B cell (primary cell): Measurements from ENCODE around the gene AFDN.

Experiments used
- EZH2 ChIP-seq: IDR thresholded peaks from 2 replicates; pipeline ENCODE4 v1.6.1; 2012; ENCODE audit warnings: borderline replicate concordance, low read depth, mild to moderate bottlenecking, moderate library complexity, low read length; ENCODE audit not compliant: insufficient read depth, poor library complexity, severe bottlenecking
- TF ChIP-seq, protein P1 (sequence below): fragments of 200-600 bp; IDR thresholded peaks from one replicate; pipeline ENCODE4 v1.8.0; 2022; ENCODE audit warnings: antibody characterized with exemption, mild to moderate bottlenecking

DNA sequence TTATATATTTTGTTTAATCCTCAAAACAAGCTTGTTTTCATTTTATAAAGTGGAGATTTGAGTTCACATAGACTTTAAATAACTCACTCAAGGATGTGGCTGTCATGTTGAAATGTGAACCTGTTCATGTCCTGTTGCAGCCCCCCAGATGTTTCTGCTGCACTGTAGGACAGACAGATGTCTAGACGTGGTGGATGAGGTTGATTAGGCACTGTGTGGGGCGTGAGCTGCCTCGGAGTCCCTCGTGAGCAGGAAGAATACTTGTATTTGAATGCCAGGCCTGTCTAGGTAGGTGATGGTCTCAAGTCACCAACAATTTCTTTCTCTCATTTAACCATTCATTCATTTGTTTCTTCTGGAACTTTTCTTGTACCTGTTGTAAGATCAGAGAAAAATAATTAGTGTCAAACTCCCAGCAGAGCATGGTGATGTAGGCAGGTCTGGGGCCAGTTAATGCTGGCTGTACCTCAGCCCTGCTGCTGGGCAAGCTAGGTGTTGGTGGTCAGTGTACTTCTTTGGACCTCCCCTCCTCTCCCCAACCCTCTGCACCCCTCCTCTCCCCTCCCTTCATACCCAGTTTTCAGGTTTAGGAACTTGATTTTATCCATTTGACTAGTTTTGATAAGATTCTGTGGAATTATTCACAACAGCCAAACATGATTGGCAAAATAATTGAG is 34.0 kb downstream of the AFDN start:
- TF ChIP-seq, protein P1, sequence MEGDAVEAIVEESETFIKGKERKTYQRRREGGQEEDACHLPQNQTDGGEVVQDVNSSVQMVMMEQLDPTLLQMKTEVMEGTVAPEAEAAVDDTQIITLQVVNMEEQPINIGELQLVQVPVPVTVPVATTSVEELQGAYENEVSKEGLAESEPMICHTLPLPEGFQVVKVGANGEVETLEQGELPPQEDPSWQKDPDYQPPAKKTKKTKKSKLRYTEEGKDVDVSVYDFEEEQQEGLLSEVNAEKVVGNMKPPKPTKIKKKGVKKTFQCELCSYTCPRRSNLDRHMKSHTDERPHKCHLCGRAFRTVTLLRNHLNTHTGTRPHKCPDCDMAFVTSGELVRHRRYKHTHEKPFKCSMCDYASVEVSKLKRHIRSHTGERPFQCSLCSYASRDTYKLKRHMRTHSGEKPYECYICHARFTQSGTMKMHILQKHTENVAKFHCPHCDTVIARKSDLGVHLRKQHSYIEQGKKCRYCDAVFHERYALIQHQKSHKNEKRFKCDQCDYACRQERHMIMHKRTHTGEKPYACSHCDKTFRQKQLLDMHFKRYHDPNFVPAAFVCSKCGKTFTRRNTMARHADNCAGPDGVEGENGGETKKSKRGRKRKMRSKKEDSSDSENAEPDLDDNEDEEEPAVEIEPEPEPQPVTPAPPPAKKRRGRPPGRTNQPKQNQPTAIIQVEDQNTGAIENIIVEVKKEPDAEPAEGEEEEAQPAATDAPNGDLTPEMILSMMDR = no peak
- no peak for TF ChIP-seq EZH2
